ENCODE results near the gene KXD1.
"Not testable (repeated sequence)": the region's sequence is repeated elsewhere in the genome, so short reads cannot be mapped to it uniquely, and the experiment has no call there.

Gene KXD1

DNA sequence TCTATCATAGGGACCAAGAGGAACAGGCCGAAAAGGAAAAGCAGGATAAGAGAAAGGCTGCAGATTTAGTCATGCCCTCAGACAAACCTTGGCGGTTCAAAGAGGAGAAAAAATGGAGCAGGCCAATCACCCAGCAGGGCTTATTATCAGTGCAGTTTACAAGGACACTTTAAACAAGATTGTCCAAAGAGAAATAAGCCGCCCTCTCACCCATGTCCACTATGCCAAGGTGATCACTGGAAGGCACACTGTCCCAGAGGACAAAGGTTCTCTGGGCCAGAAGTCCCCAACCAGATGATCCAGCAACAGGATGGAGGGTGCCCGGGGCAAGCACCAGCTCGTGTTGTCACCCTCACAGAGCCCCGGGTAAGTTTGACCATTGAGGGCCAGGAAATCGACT, 22.6 kb downstream of the KXD1 start:
- no peak for DNase-seq (ENCODE audit: low spot score)

DNA sequence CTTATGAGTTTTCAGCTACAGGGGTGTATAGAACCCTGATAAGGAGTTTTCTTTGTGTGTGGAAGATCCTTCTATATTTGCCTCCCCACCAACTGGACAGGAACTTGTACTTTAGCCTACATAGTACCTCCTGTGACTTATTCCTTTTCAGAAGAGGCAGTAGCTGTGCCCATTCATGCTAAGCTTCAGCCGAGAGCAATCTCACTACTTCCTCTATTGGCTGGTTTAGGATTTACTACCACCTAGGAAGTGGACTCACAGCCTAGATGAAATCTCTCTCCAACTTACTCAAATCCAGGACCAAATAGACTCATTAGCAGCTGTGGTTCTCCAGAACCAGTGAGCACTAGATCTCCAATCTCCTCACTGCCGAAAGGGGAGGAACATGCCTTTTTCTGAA, 28.6 kb downstream of the KXD1 start:
- no peak for DNase-seq (ENCODE audit: low spot score)

DNA sequence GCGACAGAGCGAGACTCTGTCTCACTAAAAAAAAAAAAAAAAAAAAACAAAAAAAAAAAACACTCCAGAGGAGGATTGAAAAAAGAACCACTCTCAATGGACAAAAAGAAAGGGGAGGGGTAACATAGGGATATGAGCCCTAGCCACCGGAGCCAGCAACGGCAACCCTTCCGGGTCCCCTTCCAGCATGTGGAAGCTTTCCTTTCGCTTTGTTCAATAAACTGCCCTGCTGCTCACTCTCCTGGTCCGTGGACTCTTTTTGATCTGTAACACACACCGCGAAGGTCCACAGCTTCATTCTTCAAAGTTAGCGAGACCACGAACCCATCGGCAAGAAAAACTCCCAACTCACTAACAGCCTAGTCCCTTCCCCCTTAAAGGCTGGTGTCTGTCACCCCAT, 29.9 kb downstream of the KXD1 start:
- no peak for DNase-seq (ENCODE audit: low spot score)

DNA sequence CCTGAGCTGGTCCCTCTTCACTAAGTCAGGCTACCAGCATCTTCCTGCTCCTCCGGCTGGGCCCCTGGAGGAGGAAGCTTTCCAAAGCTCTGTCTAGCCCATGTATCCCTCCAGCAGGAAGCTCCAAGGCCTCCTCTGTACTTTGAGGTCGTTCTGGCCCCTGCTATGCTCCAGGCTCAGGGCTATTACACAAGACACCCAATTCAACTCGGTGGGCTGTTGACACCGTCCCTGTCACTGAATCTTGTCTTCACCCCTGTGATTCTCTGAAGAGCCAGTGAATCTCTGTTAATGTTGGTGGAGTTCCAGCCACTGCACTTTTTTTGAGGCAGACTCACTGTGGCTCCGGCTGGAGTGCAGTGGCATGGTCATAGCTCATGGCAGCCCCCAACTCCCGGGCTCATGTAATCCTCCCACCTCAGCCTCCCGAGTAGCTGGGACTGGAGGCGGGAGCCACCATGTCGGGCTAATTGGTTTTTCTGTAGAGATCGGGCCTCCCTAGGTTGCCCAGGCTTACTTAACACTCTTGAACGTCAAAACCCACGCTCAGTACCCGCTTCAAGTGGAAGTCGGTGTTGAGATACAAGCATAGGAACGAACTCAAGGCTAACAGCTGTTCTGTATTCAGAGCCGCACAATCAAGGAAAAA, 30.4 kb downstream of the KXD1 start:
- DNase-seq (ENCODE audit: low spot score), result no peak

DNA sequence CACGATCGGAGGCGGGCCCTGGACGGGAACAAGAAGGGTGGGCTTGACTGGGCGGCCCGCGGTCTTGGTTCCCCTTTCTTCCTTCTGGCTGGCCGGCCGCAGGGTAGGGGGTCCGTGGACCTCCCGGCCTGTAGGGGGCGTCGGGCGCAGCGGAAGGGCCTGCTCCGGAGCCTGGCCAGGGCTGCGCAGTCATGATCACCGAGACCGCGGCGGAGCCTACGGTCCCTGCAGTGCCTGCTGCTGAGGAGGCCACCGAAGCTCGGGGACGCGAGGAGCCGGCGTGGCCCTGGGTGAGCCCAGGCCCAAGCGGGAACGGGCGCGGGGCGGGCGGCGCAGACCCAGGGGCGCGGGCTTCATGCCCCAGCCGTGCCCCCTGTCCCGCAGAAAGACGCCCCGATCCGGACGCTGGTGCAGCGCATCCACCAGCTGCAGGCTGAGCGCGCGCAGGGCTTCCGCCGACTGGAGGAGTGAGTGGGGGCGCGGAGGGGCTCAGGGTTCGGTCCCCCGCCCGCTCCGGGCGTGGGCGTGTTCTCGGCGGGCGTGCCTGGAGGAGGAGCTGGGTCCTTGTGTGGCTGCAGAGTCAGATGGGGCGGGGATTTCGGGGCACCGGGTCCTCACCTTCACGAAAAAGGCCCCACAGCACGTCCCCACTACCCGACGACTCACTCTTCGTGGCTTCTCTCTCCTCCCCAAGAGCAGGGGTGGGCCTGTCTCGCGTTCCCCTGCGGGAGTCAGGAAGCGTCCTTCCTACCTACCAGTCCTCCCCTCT, 31.1 kb downstream of the KXD1 start, which contains the start of gene REX1BD:
TSS of gene REX1BD (plus strand) at position 188 of the 769 bp plus-strand sequence. CDS start at position 192, 4 bp downstream.
- peak; percentile 91 for DNase-seq (ENCODE audit: low spot score)

DNA sequence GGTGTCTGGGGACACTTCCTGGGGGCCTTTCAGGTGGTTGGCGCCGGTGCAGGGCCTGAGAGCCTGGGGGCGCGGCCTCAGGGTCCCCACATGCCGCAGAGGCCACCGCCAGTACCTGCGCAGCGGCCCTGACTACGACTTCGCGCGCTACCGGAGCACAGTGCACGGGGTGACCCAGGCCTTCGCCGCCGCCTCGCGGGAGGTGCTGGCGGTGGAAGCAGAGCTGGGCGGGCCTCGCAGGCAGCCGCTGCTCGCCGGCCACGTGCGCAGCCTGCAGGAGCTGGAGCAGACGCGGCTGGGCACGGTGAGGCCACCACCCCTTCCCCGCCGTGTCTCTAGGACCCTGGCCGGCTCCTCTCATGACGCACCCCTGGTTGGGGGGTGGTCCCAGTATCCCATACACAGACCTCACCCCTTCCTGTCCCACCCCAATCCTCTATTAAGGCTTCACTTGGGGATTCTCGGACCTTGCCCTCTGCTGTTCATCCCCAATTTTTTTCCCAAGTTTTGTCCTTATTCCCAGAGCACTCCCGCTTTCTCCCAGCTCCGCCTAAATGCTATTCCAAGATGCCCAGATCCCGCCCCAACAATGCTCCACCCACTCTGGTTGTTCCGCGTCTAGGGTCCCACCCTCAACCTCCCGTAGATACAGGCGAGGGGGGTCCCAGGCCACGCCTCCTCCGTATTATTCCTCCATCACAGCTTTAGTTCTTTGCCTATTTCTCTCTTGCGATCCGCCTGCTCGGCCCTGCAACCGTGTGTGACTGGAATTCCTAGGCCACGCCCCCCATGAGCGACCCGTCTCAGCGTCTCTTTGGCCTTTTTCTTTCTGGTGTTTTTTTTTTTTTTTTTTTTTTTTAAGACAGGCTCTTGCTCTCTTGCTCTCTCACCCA, 32.0 kb downstream of the KXD1 start:
- peak; percentile 66 for DNase-seq (ENCODE audit: low spot score)

DNA sequence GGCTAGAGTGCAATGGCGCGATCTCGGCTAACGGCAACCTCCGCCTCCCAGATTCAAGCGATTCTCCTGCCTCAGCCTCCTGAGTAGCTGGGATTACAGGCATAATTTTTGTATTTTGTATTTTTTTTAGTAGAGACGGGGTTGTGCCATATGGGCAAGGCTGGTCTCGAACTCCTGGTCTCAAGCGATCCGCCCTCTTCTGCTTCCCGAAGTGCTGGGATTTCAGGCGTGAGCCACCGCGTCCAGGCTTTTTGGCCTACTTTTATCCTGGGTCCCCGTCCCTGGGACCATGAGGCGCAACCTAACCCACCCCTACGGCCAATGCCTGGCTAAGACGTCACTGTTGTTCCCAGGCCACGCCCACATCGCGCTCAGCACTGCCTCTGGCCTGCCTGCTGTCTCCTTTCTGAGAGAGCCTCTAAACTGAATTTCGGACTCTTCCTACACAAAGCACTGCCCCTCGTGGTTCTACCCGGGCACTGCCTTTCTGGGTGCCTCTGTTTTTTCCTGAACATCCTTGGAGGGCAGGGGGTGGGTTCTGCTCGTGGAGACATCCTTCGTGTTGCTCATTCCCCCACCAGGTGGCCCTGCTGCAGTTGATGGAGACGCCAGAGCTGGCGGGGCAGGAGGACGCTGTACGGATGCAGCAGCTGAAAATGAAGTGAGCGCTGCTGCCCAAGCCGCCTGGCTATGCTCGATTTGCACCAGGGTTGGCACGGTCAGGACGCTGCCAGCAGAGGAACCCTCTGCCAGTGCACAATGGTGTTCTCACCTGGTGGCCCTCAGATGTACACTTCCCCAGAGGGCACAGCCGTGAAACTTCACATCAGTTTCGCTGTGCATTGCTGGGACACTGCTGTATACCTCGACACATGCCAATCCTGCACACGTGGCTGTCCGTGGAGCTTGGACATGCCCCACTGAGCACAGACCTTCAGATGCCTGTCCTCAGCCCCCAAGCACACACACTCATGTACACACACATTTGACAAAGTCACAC, 32.9 kb downstream of the KXD1 start:
- DNase-seq (ENCODE audit: low spot score), result no peak

DNA sequence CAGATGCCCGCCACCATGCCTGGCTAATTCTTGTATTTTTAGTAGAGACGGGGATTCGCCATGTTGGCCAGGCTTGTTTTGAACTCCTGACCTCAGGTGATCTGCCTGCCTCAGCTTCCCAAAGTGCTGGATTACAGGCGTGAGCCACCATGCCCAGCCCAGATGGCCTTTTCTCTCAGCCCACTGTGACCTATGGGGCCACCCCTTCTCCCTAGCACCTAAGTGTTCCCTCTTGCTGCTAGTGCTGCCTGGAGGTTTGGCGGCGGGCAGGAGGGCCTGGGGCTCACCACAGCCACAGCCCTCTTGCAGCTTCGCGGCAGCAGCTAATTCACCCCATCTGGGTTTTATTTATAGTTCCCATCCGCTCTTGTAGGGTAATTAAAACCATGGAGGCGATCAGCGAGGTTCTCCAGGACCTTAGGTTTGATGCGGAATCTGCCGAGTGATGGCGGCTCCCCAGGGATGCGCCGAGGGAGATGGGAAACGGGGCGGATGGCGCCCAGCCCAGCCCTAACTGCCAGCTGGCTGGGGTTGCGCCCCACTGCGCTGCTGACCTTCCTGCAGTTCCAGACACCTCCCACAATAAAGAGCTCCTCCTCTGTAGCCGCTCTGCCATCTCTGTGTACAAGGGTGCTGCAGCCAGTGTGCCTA, 34.2 kb downstream of the KXD1 start:
- no peak for DNase-seq (ENCODE audit: low spot score)

DNA sequence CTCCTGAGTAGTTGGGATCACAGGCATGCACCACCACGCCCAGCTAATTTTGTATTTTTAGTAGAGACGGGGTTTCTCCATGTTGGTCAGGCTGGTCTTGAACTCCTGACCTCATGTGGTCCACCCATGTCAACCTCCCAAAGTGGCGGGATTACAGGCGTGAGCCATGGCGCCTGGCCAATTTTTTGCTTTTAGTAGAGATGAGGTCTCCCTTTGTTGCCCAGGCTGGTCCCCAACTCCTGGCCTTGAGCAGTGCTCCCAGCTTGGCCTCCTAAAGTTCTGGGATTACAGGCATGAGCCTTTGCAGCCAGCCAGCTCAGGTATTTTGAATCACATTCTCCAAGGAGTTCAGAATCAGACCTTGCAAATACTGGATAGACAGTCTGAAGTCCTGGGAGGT, 35.1 kb downstream of the KXD1 start:
- DNase-seq (ENCODE audit: low spot score), result not testable (repeated sequence)

DNA sequence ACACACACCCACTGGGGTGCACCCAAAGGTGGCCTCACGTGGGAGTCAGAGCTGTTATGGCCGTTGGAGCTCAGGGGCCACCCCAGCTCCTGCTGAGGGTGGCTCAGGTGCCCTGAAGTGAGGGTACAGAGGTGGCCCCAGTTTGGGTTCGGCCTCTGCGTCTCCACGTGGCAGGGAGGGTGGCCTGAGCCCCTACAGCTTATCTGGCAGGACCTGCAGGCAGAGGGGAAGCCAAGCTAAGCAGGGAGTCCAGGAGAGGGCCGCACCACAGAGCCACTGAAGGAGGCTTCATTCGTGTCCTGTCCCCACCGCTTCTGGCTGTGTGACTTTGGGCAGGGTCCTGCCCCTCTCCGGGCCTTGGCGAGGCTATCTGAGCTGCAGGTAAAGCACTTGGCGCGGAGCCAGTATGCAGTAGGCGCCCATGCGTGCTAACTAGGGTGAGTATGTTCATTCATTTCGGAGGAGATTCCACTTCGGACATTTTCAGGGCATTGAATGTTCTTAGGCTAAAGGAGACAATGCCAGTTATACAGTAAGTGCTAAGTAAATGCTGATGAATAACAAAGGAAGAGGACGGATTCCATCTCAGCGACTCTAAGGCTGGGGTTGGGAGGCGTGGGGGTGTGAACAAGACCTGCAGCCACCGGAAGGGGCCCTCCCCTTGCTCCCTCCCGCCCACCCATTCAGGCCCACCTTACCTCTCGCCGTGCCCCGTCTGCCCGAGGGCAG, 35.9 kb downstream of the KXD1 start:
- DNase-seq (ENCODE audit: low spot score), result no peak

DNA sequence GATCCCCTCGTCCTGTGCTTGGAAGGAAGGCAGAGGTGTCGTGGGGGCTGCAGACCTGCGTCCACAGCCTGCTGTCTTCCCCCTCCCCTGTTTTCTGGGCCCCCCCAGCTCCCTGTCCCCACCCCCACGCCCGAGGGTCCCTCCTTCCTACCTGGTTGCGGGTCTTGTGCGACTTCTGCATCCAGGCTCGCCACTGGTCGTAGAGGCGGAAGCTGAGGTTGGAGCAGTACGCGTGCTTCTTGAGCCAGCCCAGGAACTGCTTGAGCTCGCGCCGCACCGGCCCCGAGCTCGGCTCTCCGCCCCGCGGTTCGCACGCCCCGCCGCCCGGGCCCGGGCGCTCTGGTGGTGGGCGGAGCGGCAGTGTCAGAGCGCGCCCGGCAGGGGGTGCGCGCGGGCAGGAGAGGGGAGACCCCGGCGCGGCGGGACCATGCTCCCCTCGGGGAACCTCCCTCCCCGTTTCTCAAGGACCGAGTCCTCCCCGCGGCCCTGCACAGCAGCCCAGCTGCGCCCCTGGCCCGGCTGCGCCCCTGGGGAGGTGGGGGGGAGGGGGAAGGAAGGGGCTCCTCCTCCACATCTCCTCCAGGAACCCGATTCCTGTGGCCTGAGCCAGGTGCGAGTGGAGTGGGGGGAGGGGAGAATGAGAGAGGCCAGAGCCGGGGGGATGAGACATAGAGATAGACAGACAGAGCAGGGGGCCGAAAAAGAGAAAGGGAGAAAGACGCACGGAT, 36.6 kb downstream of the KXD1 start:
- DNase-seq (ENCODE audit: low spot score), result peak; percentile 69

DNA sequence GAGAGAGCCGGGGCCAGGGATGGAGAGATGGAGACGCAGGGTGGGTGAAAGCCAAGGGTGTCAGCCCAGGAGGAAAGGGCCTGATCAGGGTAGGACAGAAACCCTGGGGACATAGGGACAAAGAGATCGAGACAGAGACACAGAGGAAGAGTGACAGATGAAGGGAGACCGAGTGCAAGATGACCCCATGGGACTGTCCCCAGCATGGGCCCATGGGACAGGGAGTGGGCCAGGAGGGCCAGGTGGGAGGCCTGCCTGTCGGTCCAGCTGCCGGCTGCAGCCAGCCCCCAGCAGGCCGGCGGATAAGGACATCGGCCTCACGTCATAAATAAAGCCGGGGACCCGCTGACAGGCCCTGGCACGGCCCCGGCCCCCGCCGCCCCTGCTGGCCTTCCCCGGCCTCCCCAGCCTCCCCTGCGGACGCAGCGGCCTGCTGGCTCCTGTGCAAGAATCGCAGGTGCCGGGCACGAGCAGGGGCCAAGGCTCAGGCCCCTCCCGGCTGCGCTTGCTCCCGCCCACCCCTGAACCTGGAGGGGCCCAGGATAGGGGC, 37.2 kb downstream of the KXD1 start:
- DNase-seq (ENCODE audit: low spot score), result no peak

DNA sequence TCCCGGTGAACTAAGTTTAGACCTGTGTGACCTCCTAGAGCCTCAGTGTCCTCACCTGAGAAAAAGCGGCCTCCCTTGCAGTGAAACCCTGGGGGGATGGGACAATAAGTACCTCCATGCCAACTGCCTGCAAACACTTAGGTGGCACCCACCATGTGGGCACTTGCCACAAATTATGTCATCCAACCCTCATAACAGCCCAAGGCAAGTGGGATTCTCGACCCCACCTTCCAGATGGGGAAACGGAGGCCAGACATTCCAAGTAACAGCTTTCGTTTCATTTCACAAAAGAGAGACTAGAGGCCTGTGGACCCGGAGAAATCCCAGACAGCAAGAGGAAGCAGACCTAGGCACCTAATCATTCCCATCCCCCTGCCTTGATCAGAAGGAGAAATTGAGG, 37.8 kb downstream of the KXD1 start:
- no peak for DNase-seq (ENCODE audit: low spot score)

DNA sequence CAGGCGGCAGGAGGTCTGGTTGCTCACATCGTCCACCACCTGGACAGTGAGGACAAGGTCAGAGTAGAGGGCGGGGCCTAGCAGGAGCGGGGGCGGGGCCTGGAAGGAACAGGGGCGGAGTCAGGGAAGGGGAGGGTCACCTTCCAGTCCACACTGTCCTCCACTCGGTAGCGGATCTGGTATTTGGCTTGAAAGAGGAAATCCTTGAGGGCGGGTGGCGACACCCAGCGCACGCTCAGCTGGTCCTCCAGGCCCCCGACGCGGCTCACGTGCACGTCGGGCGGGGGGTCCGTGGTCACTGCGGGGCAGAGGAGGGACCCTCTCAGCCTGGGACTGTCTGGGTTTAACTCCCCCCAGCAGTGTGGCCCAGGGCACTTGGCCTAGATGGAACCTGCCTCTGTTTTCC, 39.1 kb downstream of the KXD1 start:
- DNase-seq (ENCODE audit: low spot score), result no peak

DNA sequence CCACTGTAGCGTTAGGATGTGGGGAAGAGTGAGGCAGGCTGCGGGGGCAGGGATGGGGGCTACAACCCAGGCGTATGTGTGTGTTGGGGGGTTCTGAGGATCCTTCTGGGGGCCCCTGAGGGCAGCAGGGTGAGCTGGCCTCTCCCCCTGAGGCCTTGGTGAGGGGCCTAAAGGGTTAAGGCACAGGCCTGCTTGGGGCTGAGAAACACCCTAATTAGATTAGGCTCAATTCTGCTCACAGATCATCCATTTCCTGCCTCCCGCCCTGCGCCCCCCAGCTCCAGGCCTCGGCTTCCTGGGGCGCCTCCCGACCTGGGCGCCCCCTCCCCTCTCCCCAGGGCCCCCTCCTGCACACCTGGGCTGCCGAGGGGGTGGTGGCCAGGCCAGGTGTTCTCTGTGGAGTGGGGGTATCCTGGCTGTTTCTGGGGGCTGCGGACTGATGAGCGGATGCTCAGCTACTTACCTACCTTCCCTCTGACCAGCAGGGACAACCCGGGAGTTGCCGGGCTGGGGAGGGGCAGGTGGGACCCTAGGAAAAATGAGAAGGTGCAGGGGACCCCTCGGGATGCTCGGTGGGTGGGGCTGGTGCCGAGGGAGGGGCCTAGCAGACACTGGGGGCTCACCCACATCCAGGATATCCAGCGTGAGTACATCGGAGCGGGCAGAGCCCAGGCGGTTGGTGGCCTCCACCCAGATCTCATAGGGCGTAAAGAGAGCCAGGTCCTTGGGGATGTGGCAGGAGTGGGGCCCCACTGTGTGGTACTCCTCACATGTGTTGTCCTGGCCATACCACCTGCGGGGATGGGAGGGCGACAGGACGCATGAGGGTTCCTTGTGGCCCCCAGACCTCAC, 40.4 kb downstream of the KXD1 start:
- no peak for DNase-seq (ENCODE audit: low spot score)

DNA sequence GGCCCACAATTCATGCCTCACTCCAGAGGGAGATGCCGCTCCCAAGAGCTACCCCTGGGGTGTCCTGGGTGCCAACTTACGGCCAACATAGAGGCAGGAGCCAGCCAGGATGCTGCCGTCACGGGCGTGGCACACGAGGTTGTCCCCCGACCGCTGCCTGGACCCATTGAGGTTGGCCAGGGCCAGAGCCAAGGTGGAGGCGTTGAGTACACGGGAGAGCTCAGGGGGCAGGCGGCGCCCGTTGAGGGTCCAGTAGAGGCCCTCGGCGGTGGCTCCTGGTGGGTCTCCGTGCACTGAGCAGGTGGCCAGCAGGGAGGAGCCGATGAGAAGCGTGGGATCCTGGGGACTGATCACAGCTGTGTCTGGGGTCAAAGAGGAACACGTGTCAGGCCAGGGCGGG, 41.8 kb downstream of the KXD1 start:
- no peak for DNase-seq (ENCODE audit: low spot score)

DNA sequence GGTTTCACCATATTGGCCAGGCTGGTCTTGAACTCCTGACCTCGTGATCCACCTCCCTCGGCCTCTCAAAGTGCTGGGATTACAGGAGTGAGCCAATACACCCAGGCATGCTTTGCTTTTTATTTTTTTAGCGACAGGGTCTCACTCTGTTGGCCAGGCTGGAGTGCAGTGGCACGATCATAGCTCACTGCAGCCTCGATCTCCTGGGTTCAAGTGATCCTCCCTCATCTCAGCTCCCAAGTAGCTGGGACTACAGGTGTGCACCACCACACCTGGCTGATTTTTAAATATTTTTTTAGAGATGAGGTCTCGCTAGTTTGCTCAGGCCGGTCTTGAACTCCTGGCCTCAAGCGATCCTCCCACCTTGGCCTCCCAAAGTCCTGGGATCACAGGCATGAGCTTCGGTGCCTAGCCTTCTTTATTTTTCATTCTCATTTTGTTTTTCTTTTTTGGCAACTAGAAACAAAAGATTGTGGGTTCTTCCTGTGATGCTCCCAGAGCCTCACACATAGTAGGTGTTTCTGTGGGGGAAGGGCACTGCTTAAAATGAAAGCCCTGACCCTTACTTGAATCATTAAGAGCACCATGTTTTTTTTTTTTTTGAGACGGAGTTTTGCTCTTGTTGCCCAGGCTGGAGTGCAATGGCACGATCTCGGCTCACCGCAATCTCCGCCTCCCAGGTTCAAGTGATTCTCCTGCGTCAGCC, 43.2 kb downstream of the KXD1 start:
- DNase-seq (ENCODE audit: low spot score), result not testable (repeated sequence)

DNA sequence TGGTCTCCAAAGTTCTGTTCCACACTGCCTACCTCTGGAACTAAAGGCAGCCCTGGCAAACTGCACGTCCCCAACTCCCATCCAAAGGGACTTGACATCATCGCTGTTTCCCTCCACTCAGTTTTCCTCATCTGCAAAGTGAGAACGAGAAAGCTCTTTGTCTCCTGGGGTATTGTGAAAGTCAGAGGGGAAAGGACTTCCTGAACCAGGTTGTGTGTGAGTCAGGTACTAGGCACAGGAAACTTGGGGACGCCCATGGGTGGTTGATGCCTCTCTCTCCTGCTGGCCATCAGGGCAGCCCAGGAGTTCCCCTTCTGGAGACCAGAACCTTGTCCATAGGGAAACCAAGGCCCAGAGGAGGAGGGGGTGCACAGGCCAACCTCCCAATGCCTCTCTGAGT, 44.2 kb downstream of the KXD1 start:
- no peak for DNase-seq (ENCODE audit: low spot score)

Measured in CD4-positive, alpha-beta T cell treated with Interleukin-15 for 4 hours (primary cell).